PC-3 (cell line): ENCODE results near the gene OMD. TPM values are rescaled to one million over a fixed set of nuclear protein-coding genes. Genes with fewer than 3 reads are reported as not detected.

Experiments used
- ATAC-seq: fragments of 200-7000 bp; cut with Tn5 transposase; 2 replicates; pipeline ENCODE4 v1.9.1; 2020; ENCODE audit warnings: mild to moderate bottlenecking, moderate library complexity
- BruUV-seq: library from RNA; stranded (reverse); fragments of 400-500 nt; replicated peaks from 2 replicates; lab custom pipeline; 2021; lab: Mats Ljungman, UMichigan
- CTCF ChIA-PET: fragments of 300-600 bp; sonication (Branson Sonifier 250); formaldehyde crosslinking; loops from one replicate; lab custom pipeline; 2022; ENCODE audit warnings: antibody characterized with exemption; lab: Charles Lee
- POLR2A ChIA-PET: fragments of 300-600 bp; sonication (Branson Sonifier 250); formaldehyde crosslinking; loops from one replicate; lab custom pipeline; 2022; ENCODE audit warnings: antibody characterized with exemption; ENCODE audit not compliant: unreplicated experiment; lab: Charles Lee
- DNase-seq: peaks from one replicate; pipeline ENCODE4 v3.0.0-alpha.2; 2015
- H2AFZ ChIP-seq: fragments of 300-600 bp; sonication (generic); 2 replicates; pipeline ENCODE4 v1.6.0; 2016; ENCODE audit warnings: antibody characterized with exemption, low read length
- H3F3A ChIP-seq: fragments of 300-600 bp; sonication (generic); one replicate; pipeline ENCODE4 v1.6.0; 2017; ENCODE audit warnings: antibody characterized with exemption, low read length, control low read depth, mild to moderate bottlenecking; ENCODE audit not compliant: unreplicated experiment
- H3K27ac ChIP-seq: fragments of 300-600 bp; sonication (generic); 2 replicates; pipeline ENCODE4 v1.5.1; 2016; ENCODE audit warnings: mild to moderate bottlenecking, low read length
- H3K27me3 ChIP-seq: fragments of 300-600 bp; sonication (generic); 2 replicates; pipeline ENCODE4 v1.6.1; 2016; ENCODE audit warnings: low read length, mixed read lengths
- H3K36me3 ChIP-seq: fragments of 300-600 bp; sonication (generic); 2 replicates; pipeline ENCODE4 v1.6.1; 2016; ENCODE audit warnings: low read depth, mixed run types, low read length, mixed read lengths
- H3K4me1 ChIP-seq: fragments of 300-600 bp; sonication (generic); 2 replicates; pipeline ENCODE4 v1.5.1; 2016; ENCODE audit warnings: low read length; ENCODE audit not compliant: insufficient read depth
- H3K4me2 ChIP-seq: fragments of 300-600 bp; sonication (generic); 2 replicates; pipeline ENCODE4 v1.6.0; 2016; ENCODE audit warnings: low read length
- H3K4me3 ChIP-seq: fragments of 300-600 bp; sonication (generic); 2 replicates; pipeline ENCODE4 v1.5.1; 2016; ENCODE audit warnings: mild to moderate bottlenecking, low read length, mixed read lengths
- H3K79me2 ChIP-seq: fragments of 300-600 bp; sonication (generic); 2 replicates; pipeline ENCODE4 v1.6.1; 2017; ENCODE audit warnings: low read length, mixed read lengths
- H3K9ac ChIP-seq: fragments of 300-600 bp; sonication (generic); 2 replicates; pipeline ENCODE4 v1.6.0; 2016; ENCODE audit warnings: mild to moderate bottlenecking, low read length
- H3K9me2 ChIP-seq: fragments of 300-600 bp; sonication (generic); replicated peaks from 2 replicates; pipeline ENCODE4 v1.6.1; 2016; ENCODE audit warnings: mixed run types, low read length, mixed read lengths
- H3K9me3 ChIP-seq: fragments of 300-600 bp; sonication (generic); 2 replicates; pipeline ENCODE4 v1.6.1; 2016; ENCODE audit warnings: low read length, mixed read lengths
- H4K20me1 ChIP-seq: fragments of 300-600 bp; sonication (generic); 2 replicates; pipeline ENCODE4 v1.6.1; 2016; ENCODE audit warnings: low read length, mixed read lengths
- EZH2 ChIP-seq: fragments of 300-600 bp; sonication (generic); IDR thresholded peaks from one replicate; pipeline ENCODE4 v1.6.1; 2017; ENCODE audit warnings: antibody characterized with exemption, mild to moderate bottlenecking, low read length; ENCODE audit not compliant: unreplicated experiment
- EZH2phosphoT487 ChIP-seq: fragments of 300-600 bp; sonication (generic); IDR thresholded peaks from 2 replicates; pipeline ENCODE4 v1.6.1; 2018; ENCODE audit warnings: mild to moderate bottlenecking, antibody characterized with exemption, low read length, borderline replicate concordance
- intact Hi-C: fragments of 100-400 bp; cut with micrococcal nuclease; formaldehyde crosslinking; loops from 2 replicates; pipeline ENCODE4 v1.9.0; 2023
- total RNA-seq: library from RNA; depleted of rRNA; stranded (reverse); fragments of >200 nt; gene quantifications from 2 replicates; pipeline ENCODE4 v1.2.3, GENCODE V29; 2014; rRNA removed
- TF ChIP-seq, protein P1 (sequence below): fragments of 300-600 bp; sonication (generic); conservative IDR thresholded peaks from 2 replicates; pipeline ENCODE4 v1.5.1; 2017; ENCODE audit warnings: antibody characterized with exemption, low read depth, mild to moderate bottlenecking, low read length

Gene OMD
- total RNA-seq, 1 experiment from 2014 or later = not detected

DNA sequence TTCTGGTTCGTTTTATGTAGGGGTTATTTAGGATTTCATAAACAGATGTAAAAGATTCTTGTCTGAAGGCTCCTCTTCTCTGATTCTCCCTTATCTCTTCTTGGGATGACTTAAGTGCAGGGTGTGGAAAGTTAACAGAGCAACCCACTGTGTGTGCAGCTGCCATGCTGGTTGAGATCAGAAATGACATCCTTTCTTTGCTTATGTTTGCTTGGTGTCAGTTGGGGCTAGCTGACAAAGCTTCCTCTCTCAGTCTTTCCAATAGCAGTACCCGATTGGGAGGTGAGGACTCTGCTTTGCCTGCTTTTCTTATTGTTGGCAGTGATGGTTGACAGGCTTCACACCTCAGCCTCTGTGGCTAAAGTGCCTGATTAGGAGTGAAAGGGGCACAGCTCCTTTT, 46.4 kb downstream of the OMD start:
- Histone ChIP-seq H3K27ac (no peak overlapping the region), H3K36me3 (no peaks in the 10 kb centered on the region), H3K9ac (no peak overlapping the region), H3K9me2 (no peaks in the 10 kb centered on the region), H3K4me1 (no peaks in the 10 kb centered on the region), H4K20me1 (no peaks in the 10 kb centered on the region), H3K4me2 (no peak overlapping the region), H3K79me2 (no peaks in the 10 kb centered on the region), H3K4me3 (no peak overlapping the region), H3K27me3 (no peaks in the 10 kb centered on the region), H2AFZ (no peak overlapping the region), H3K9me3 (no peaks in the 10 kb centered on the region), H3F3A (no peaks in the 10 kb centered on the region)
- no peak for DNase-seq
- ChIA-PET POLR2A (no interaction called here), CTCF (no interaction called here)
- no TSS peak for BruUV-seq
- no peak for ATAC-seq
- intact Hi-C loops = no loop called here
- TF ChIP-seq EZH2phosphoT487 (no peak), EZH2 (no peak)
- TF ChIP-seq, protein P1, sequence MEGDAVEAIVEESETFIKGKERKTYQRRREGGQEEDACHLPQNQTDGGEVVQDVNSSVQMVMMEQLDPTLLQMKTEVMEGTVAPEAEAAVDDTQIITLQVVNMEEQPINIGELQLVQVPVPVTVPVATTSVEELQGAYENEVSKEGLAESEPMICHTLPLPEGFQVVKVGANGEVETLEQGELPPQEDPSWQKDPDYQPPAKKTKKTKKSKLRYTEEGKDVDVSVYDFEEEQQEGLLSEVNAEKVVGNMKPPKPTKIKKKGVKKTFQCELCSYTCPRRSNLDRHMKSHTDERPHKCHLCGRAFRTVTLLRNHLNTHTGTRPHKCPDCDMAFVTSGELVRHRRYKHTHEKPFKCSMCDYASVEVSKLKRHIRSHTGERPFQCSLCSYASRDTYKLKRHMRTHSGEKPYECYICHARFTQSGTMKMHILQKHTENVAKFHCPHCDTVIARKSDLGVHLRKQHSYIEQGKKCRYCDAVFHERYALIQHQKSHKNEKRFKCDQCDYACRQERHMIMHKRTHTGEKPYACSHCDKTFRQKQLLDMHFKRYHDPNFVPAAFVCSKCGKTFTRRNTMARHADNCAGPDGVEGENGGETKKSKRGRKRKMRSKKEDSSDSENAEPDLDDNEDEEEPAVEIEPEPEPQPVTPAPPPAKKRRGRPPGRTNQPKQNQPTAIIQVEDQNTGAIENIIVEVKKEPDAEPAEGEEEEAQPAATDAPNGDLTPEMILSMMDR = no peak

DNA sequence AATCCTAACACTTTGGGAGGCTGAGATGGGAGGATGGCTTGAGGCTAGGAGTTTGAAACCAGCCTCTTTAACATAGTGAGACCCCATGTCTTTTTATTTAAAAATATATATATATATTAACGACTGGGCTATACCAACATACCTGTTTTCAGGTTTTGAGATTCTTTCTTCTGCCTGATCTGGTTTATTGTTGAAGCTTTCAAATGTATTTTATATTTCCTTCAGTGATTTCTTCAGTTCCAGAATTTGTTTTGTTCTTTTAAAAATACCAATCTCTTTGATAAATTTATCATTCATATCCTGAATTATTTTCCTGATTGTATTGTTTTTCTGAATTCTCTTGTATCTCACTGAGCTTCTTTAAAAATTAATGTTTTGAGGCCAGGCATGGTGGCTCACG, 51.1 kb downstream of the OMD start:
- Histone ChIP-seq H3K9ac (no peak overlapping the region), H3K4me2 (no peak overlapping the region), H2AFZ (no peak overlapping the region), H3K9me2 (no peaks in the 10 kb centered on the region), H3K27me3 (no peaks in the 10 kb centered on the region), H3K4me3 (no peak overlapping the region), H3K9me3 (no peaks in the 10 kb centered on the region), H3K4me1 (no peaks in the 10 kb centered on the region), H3F3A (no peaks in the 10 kb centered on the region), H3K27ac (no peak overlapping the region), H4K20me1 (no peaks in the 10 kb centered on the region), H3K79me2 (no peaks in the 10 kb centered on the region), H3K36me3 (no peaks in the 10 kb centered on the region)
- ATAC-seq (no peak), DNase-seq (no peak)
- intact Hi-C loops = no loop called here
- ChIA-PET CTCF (no interaction called here), POLR2A (no interaction called here)
- BruUV-seq = no TSS peak
- TF ChIP-seq, protein P1 = no peak
- TF ChIP-seq EZH2 (no peak), EZH2phosphoT487 (no peak)

DNA sequence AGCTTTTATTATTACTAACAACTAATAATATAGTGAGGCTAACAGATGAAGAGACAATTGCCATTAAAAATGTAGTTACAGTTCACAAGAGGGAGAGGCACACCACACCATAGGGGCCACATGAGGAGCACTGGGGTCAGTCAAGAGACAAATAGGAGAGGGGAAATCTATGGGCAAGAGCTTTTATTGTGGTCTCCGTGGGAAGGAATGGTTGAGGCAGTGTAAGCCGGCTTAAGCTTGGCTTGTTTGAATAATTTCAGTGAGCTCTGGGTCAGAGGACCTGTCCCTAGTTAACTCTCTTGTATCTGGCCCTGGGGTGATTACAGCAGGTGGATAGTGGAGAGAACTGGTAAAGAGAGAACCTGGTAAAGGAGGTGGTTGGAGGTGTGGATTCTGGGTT, 55.2 kb downstream of the OMD start:
- CTCF ChIA-PET = no interaction called here
- Histone ChIP-seq H3K79me2 (no peaks in the 10 kb centered on the region), H3K4me1 (no peaks in the 10 kb centered on the region), H3F3A (no peaks in the 10 kb centered on the region), H3K4me3 (no peak overlapping the region), H3K27ac (no peak overlapping the region), H3K4me2 (no peak overlapping the region), H3K9ac (no peak overlapping the region), H3K36me3 (no peaks in the 10 kb centered on the region), H3K9me3 (no peaks in the 10 kb centered on the region), H4K20me1 (no peaks in the 10 kb centered on the region), H2AFZ (no peak overlapping the region), H3K27me3 (no peaks in the 10 kb centered on the region), H3K9me2 (no peaks in the 10 kb centered on the region)
- DNase-seq = no peak
- intact Hi-C loops = no loop called here
- POLR2A ChIA-PET = no interaction called here
- TF ChIP-seq EZH2phosphoT487 (no peak), EZH2 (no peak)
- TF ChIP-seq, protein P1 = no peak
- BruUV-seq = no TSS peak
- ATAC-seq = no peak

Other genes with a start within 250 kb of the OMD start
- gene IARS1, start 130.8 kb downstream of the OMD start, total RNA-seq = 128 and 148 TPM in 2 replicates
- 21.0 and 22.5 TPM in 2 replicates for gene NOL8, start 99.1 kb downstream of the OMD start, total RNA-seq
- 2.7 and 8.3 TPM in 2 replicates for gene CENPP, start 98.5 kb downstream of the OMD start, total RNA-seq
- gene OGN, start 19.9 kb downstream of the OMD start, total RNA-seq = not detected in 2 replicates
- gene ASPN, start 58.0 kb upstream of the OMD start, total RNA-seq = not detected in 2 replicates
- 0.29 TPM in 1 of 2 replicates, not detected in the other for gene ECM2, start 111.5 kb upstream of the OMD start, total RNA-seq
- 10.6 and 13.2 TPM in 2 replicates for gene IPPK, start 245.7 kb upstream of the OMD start, total RNA-seq